HUES64 (cell line): Measurements from ENCODE around the gene SNX24.
"Not testable (repeated sequence)": the region's sequence is repeated elsewhere in the genome, so short reads cannot be mapped to it uniquely, and the experiment has no call there.

Experiments used
- H3K27ac ChIP-seq: 2 replicates; pipeline ENCODE4 v1.7.0; 2013; ENCODE audit warnings: low read depth, low read length, inconsistent platforms
- H3K27me3 ChIP-seq: 2 replicates; pipeline ENCODE4 v1.6.1; 2013; ENCODE audit warnings: mild to moderate bottlenecking, low read length; ENCODE audit not compliant: insufficient read depth
- H3K36me3 ChIP-seq: 2 replicates; pipeline ENCODE4 v1.6.1; 2013; ENCODE audit warnings: mild to moderate bottlenecking, low read length; ENCODE audit not compliant: insufficient read depth
- H3K4me1 ChIP-seq: 2 replicates; pipeline ENCODE4 v1.6.1; 2013; ENCODE audit warnings: mild to moderate bottlenecking, low read length, moderate library complexity; ENCODE audit not compliant: insufficient read depth
- H3K4me3 ChIP-seq: 2 replicates; pipeline ENCODE4 v1.5.1; 2013; ENCODE audit warnings: mild to moderate bottlenecking, low read length, moderate library complexity
- H3K9ac ChIP-seq: 2 replicates; pipeline ENCODE4 v1.6.1; 2013; ENCODE audit warnings: mild to moderate bottlenecking, low read depth, low read length
- H3K9me3 ChIP-seq: 2 replicates; pipeline ENCODE4 v1.6.1; 2013; ENCODE audit warnings: low read depth, low read length; ENCODE audit not compliant: insufficient read depth
- WGBS: fragments of 150-250, 120-280 bp; methylation state at CpG from one replicate; pipeline ENCODE4 v1.1.7; 2013; ENCODE audit warnings: missing lambda C conversion rate; 5-methylcytosine and 5-hydroxymethylcytosine counted together

Gene SNX24

GRCh38 chr5:122896598-122897282 is 51.3 kb downstream of the SNX24 start:
- Histone ChIP-seq H3K4me3 (no peak overlapping the region), H3K4me1 (no peaks in the 10 kb centered on the region), H3K27ac (no peak overlapping the region), H3K9ac (no peak overlapping the region), H3K36me3 (no peaks in the 10 kb centered on the region), H3K9me3 (no peaks in the 10 kb centered on the region), H3K27me3 (no peaks in the 10 kb centered on the region)
- WGBS = 85% methylated on average over 3 of the region's 4 CpGs

DNA sequence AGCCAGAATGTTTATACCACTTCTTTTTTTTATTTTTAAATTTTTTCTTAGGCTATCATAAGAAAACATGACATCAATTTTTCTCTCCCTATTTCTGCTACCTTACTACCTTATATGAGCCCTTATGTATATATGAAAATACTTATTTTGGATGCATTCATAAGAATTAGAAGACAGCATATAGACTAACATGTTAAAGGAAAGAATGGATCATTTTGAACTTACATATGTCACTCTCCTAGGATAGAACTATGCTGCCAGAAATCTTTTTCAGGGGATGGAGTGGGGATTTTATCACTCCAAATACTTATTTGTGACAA is 51.8 kb downstream of the SNX24 start:
- Histone ChIP-seq H3K27ac (no peak overlapping the region), H3K4me1 (no peaks in the 10 kb centered on the region), H3K9ac (no peak overlapping the region), H3K36me3 (no peaks in the 10 kb centered on the region), H3K27me3 (no peaks in the 10 kb centered on the region), H3K9me3 (no peaks in the 10 kb centered on the region), H3K4me3 (no peak overlapping the region)

DNA sequence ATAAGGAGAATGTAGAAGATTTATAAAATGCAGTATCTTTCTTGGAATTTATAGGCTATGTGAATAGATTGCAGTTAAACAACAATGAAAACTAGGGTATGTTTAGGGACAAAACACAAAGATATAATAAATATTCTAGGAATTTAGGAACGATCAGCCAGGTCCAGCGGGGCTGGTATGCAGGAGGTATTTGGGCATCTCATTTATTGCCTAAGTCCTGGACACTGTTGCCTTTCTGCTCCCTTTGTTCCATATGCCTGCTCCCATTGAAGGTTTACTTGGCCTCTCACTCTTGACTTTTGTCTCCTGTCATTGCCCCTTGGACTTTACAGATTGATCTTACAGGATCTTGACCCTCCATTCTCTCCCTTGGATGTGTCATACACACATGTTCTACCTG is 55.9 kb downstream of the SNX24 start:
- Histone ChIP-seq H3K27me3 (no peaks in the 10 kb centered on the region), H3K27ac (no peak overlapping the region), H3K4me3 (no peak overlapping the region), H3K9me3 (no peaks in the 10 kb centered on the region), H3K4me1 (no peaks in the 10 kb centered on the region), H3K9ac (no peak overlapping the region), H3K36me3 (no peaks in the 10 kb centered on the region)
- WGBS = 93% methylated on average over 2 of the region's 2 CpGs

DNA sequence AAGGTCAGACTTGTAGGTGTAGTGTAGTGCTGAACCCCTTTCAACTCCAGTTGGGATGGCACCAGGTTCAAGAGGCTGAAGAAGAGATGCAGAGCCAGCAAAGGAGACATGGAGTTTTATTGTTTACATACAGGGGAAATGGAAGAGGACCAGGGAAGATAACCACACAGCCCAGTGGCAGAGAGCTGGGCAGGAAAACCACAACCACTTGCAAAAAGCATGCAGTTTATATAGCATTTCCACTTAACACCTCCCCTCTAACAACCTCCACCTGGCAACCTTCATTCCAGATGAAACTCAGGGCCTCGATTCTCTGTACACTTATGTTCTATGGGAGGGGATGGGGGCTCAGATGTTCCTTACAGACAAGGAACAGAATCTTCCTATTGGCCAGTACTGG is 56.9 kb downstream of the SNX24 start:
- H3K9me3 ChIP-seq = no peaks in the 10 kb centered on the region
- H3K4me1 ChIP-seq = peaks cover 6% of the 10 kb centered on the region; the same call in 1 of the 2 replicates
- no peak overlapping the region for H3K27ac ChIP-seq
- no peaks in the 10 kb centered on the region for H3K27me3 ChIP-seq
- no peak overlapping the region for H3K4me3 ChIP-seq
- H3K9ac ChIP-seq = no peak overlapping the region
- 100% methylated on average over 1 of the region's 1 CpG for WGBS
- no peaks in the 10 kb centered on the region for H3K36me3 ChIP-seq

GRCh38 chr5:122906768-122907167 is 61.4 kb downstream of the SNX24 start:
- Histone ChIP-seq H3K27me3 (no peaks in the 10 kb centered on the region), H3K4me3 (no peak overlapping the region), H3K4me1 (peaks cover 13% of the 10 kb centered on the region), H3K36me3 (no peaks in the 10 kb centered on the region), H3K27ac (peak overlapping the region; percentile 64; the same call in 1 of the 2 replicates), H3K9me3 (no peaks in the 10 kb centered on the region), H3K9ac (no peak overlapping the region)
- 82% methylated on average over 4 of the region's 4 CpGs for WGBS

DNA sequence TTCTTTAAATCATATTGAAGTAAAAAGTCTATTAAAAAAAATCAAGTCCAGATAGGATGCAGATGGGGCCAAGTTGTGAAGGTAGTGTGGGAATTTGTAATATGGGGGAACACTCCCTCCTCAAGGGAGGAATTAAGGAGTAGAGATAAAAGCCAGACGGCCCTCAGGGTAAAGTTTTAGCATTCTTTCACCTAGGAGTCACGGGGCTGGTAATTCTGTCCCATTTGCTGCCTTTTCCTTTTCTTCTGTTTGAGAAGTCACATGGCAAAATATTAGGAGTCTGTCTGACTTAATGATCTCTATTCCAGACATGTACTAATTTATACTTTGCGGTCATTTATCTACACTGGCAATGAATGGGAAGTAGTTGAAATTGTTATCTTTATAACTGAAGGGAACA is 61.9 kb downstream of the SNX24 start:
- no peaks in the 10 kb centered on the region for H3K9me3 ChIP-seq
- peak overlapping the region; percentile 64; the same call in 1 of the 2 replicates for H3K27ac ChIP-seq
- H3K4me3 ChIP-seq = no peak overlapping the region
- H3K27me3 ChIP-seq = no peaks in the 10 kb centered on the region
- H3K4me1 ChIP-seq = peaks cover 13% of the 10 kb centered on the region
- H3K9ac ChIP-seq = peak overlapping the region; percentile 10; the same call in 1 of the 2 replicates
- H3K36me3 ChIP-seq = no peaks in the 10 kb centered on the region
- WGBS = 64% methylated on average over 3 of the region's 3 CpGs

DNA sequence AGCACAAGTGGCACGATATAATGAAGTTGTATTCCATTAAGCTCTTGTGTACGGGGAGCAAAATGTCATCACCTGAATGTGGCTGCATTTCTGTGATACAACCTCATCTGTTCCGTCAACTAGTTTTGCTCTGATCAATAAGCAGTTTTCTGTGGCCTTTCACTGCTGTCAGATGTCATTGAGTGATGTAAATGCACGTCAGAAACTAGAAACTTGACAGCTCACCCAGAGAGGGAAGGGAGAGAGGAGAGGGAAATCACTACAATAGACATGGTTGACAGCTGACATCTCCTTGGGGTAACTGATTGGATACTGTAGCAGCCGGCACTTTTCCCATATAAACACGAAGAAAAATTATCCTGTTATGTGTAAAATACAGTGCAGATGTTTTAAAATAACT is 62.7 kb downstream of the SNX24 start:
- 85% methylated on average over 4 of the region's 6 CpGs for WGBS
- H3K4me1 ChIP-seq = peaks cover 13% of the 10 kb centered on the region
- no peak overlapping the region for H3K4me3 ChIP-seq
- H3K36me3 ChIP-seq = no peaks in the 10 kb centered on the region
- no peaks in the 10 kb centered on the region for H3K27me3 ChIP-seq
- H3K9me3 ChIP-seq = no peaks in the 10 kb centered on the region
- H3K27ac ChIP-seq = no peak overlapping the region
- no peak overlapping the region for H3K9ac ChIP-seq

GRCh38 chr5:122908662-122909061 is 63.2 kb downstream of the SNX24 start:
- WGBS = 85% methylated on average over 5 of the region's 6 CpGs
- Histone ChIP-seq H3K9ac (no peak overlapping the region), H3K27ac (no peak overlapping the region), H3K36me3 (no peaks in the 10 kb centered on the region), H3K4me3 (no peak overlapping the region), H3K9me3 (no peaks in the 10 kb centered on the region), H3K4me1 (peaks cover 13% of the 10 kb centered on the region), H3K27me3 (no peaks in the 10 kb centered on the region)

- Histone ChIP-seq H3K36me3 (no peaks in the 10 kb centered on the region), H3K9ac (no peak overlapping the region), H3K4me1 (peaks cover 13% of the 10 kb centered on the region), H3K4me3 (no peak overlapping the region), H3K9me3 (no peaks in the 10 kb centered on the region), H3K27me3 (no peaks in the 10 kb centered on the region), H3K27ac (no peak overlapping the region)
- 95% methylated on average over 4 of the region's 5 CpGs for WGBS
Observed at GRCh38 chr5:122909470-122910100, 64.2 kb downstream of the SNX24 start.

DNA sequence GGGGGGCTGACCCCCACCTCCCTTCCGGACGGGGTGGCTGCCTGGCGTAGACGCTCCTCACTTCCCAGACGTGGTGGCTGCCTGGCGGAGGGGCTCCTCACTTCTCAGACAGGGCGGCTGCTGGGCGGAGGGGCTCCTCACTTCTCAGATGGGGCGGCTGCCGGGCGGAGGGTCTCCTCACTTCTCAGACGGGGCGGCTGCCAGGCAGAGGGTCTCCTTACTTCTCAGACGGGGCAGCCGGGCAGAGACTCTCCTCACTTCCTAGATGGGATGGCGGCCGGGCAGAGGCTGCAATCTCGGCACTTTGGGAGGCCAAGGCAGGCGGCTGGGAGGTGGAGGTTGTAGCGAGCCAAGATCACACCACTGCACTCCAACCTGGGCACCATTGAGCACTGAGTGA is 68.0 kb downstream of the SNX24 start:
- H3K9ac ChIP-seq, H3K4me1 ChIP-seq, H3K4me3 ChIP-seq, H3K9me3 ChIP-seq, H3K36me3 ChIP-seq, H3K27me3 ChIP-seq, H3K27ac ChIP-seq: not testable (repeated sequence)
- whole genome bisulfite sequencing = 96% methylated on average over 20 of the region's 20 CpGs

DNA sequence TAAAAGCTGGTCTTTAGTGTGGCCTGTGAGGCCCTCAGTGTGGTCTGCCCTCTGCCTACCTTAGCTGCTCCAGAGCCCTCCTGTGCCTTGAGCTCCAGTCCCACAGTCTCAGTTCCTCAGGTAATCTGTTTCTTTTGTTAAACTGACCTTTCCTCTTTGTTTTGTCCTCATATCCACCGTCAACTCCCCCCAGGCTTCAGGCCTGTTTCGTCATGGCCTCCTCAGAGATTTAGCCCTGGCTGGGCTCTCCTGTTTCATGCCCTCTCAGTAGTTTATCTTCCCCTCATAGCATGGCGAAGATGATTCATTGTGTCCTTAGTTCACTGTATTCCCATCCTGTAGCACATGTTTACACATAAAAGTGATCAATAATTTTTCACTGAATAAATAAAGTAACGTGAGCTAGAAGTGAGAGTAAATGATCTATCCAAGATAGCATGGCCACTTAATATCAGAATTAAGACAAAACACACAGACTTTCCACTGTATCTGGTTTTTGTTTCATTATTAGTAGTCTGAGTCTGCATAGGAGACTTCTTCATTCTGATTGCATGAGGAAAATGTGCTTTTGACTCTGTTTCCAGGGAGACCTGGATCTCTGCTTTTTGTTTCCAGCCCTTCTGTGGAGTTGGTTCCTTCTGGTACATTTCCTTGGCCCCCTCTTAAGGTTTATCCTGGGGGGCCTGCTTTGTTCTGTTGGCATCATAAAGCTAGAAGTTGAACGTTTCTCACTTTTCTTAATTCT is 70.5 kb downstream of the SNX24 start:
- Histone ChIP-seq H3K4me1 (peaks cover 21% of the 10 kb centered on the region), H3K9ac (no peak overlapping the region; the same call in 1 of the 2 replicates), H3K27me3 (no peaks in the 10 kb centered on the region), H3K9me3 (no peaks in the 10 kb centered on the region), H3K27ac (no peak overlapping the region), H3K4me3 (no peak overlapping the region), H3K36me3 (no peaks in the 10 kb centered on the region)
- WGBS = 79% methylated on average over 4 of the region's 5 CpGs
